Mesendoderm (in vitro differentiated cells): ENCODE measurements around the gene FNBP1.
"Not testable (repeated sequence)": the region's sequence is repeated elsewhere in the genome, so short reads cannot be mapped to it uniquely, and the experiment has no call there.

ENCODE experiments used
- DNase-seq: peaks from one replicate; pipeline ENCODE4 v3.0.0; 2013
- H2AK5ac ChIP-seq: 2 replicates; pipeline ENCODE4 v1.6.1; 2013; ENCODE audit warnings: low read length, inconsistent platforms
- H2BK120ac ChIP-seq: 2 replicates; pipeline ENCODE4 v1.6.1; 2013; ENCODE audit warnings: low read depth, mild to moderate bottlenecking, low read length, moderate library complexity, mixed read lengths
- H2BK15ac ChIP-seq: replicated peaks from 2 replicates; pipeline ENCODE4 v1.6.1; 2013; ENCODE audit warnings: low read depth, mild to moderate bottlenecking, moderate library complexity
- H2BK5ac ChIP-seq: 2 replicates; pipeline ENCODE4 v1.6.1; 2013; ENCODE audit warnings: low read length, inconsistent platforms
- H3K18ac ChIP-seq: 2 replicates; pipeline ENCODE4 v1.6.1; 2013; ENCODE audit warnings: mild to moderate bottlenecking, low read length, mixed read lengths
- H3K23ac ChIP-seq: one replicate; pipeline ENCODE4 v1.6.1; 2013; ENCODE audit warnings: low read length
- H3K27ac ChIP-seq: 2 replicates; pipeline ENCODE4 v1.5.1; 2013; ENCODE audit warnings: low read depth, mild to moderate bottlenecking, inconsistent platforms, low read length, moderate library complexity
- H3K27me3 ChIP-seq: 2 replicates; pipeline ENCODE4 v1.6.1; 2013; ENCODE audit warnings: low read length, control low read depth, mild to moderate bottlenecking, inconsistent platforms; ENCODE audit not compliant: insufficient read depth, poor library complexity
- H3K36me3 ChIP-seq: 2 replicates; pipeline ENCODE4 v1.6.1; 2013; ENCODE audit warnings: low read length, inconsistent platforms; ENCODE audit not compliant: control insufficient read depth, insufficient read depth
- H3K4ac ChIP-seq: one replicate; pipeline ENCODE4 v1.6.1; 2013; ENCODE audit warnings: low read depth, mild to moderate bottlenecking, low read length, moderate library complexity
- H3K4me1 ChIP-seq: 2 replicates; pipeline ENCODE4 v1.6.1; 2013; ENCODE audit warnings: low read depth, low read length, inconsistent platforms; ENCODE audit not compliant: control insufficient read depth
- H3K4me2 ChIP-seq: 2 replicates; pipeline ENCODE4 v1.6.1; 2013; ENCODE audit warnings: low read length
- H3K4me3 ChIP-seq: 2 replicates; pipeline ENCODE4 v1.5.1; 2013; ENCODE audit warnings: mild to moderate bottlenecking, low read length
- H3K56ac ChIP-seq: one replicate; pipeline ENCODE4 v1.6.1; 2013; ENCODE audit warnings: low read length
- H3K79me1 ChIP-seq: 2 replicates; pipeline ENCODE4 v1.6.1; 2013; ENCODE audit warnings: low read length, inconsistent platforms
- H3K79me2 ChIP-seq: 2 replicates; pipeline ENCODE4 v1.6.1; 2013; ENCODE audit warnings: mild to moderate bottlenecking, low read length; ENCODE audit not compliant: control insufficient read depth, insufficient read depth
- H3K9ac ChIP-seq: 2 replicates; pipeline ENCODE4 v1.6.1; 2013; ENCODE audit warnings: low read length, inconsistent platforms
- H4K5ac ChIP-seq: one replicate; pipeline ENCODE4 v1.6.1; 2013; ENCODE audit warnings: low read length
- H4K8ac ChIP-seq: one replicate; pipeline ENCODE4 v1.6.1; 2013; ENCODE audit warnings: low read depth, mild to moderate bottlenecking, control low read depth, low read length, moderate library complexity
- WGBS: extraction: QIAGEN DNeasy Blood & Tissue Kit; methylation state at CpG from one replicate; pipeline ENCODE4 v1.1.7; 2013; ENCODE audit warnings: low lambda C conversion rate, missing lambda C conversion rate; ENCODE audit not compliant: insufficient coverage; ENCODE audit errors: extremely low coverage; 5-methylcytosine and 5-hydroxymethylcytosine counted together

FNBP1 gene

DNA sequence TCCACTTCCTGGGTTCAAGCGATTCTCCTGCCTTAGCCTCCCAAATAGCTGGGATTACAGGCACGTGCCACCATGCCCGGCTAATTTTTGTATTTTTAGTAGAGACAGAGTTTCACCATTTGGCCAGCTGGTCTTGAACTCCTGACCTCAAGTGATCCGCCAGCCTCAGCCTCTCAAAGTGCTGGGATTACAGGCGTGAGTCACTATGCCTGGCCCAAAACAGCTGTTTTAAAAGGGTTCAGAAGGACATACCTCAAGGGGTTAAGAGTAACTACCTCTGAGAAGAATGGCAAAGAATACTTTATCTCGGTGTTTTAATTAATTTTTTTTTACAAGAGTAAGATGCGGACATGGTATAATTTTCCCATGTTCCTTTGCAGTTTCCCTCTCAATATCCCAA is 94.4 kb downstream of the FNBP1 start:
- H3K79me2 ChIP-seq, H4K8ac ChIP-seq, H3K27ac ChIP-seq, H2BK15ac ChIP-seq, H3K18ac ChIP-seq, H2BK5ac ChIP-seq, H2AK5ac ChIP-seq, H3K9ac ChIP-seq, H3K27me3 ChIP-seq, H3K36me3 ChIP-seq, H3K79me1 ChIP-seq, H3K4me2 ChIP-seq, H3K4ac ChIP-seq, H3K56ac ChIP-seq, DNase-seq, H3K23ac ChIP-seq, H3K4me3 ChIP-seq, H2BK120ac ChIP-seq, H4K5ac ChIP-seq, H3K4me1 ChIP-seq: not testable (repeated sequence)
- no CpG with 5 or more reads among the region's 7 CpGs for WGBS

DNA sequence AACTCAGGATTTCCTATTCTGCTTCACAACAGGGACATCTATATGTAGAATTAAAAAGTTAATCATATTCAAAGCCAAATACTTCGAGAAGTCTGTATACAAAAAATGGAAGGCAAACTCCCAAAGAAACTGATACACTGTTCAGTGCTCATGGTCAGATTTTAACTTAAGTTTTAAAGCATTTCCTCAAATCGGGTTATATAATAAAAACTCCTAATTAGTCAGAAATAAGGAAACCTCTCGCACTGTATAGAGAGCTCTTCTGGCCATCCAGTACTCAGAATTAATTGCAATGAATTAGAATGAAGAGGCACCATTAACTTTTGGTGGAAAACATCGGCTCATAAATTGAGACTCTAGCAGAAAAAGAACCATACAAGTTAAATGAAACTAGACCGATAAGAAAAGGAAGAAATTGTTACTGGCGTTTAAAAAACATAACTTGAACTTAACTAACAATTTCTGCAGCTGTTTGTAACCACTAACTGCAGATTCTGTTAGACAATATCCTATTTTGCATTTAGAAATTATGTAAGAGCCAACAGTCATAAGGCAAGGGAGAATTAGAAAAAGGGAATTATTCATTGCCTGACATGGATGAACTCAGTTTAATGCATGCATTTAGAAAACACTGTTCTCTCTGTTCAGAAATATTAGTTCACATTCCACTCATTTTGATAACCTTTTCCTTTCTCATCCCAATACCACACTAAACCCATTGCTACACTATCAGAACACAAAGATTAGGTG is 96.6 kb downstream of the FNBP1 start:
- Histone ChIP-seq H2AK5ac (no peak overlapping the region), H3K4me3 (no peak overlapping the region), H3K79me2 (no peaks in the 10 kb centered on the region), H2BK120ac (no peak overlapping the region), H4K8ac (no peak overlapping the region), H3K79me1 (no peaks in the 10 kb centered on the region), H3K27ac (no peak overlapping the region), H3K56ac (no peak overlapping the region), H3K27me3 (no peaks in the 10 kb centered on the region), H3K9ac (no peak overlapping the region), H3K4me1 (no peaks in the 10 kb centered on the region), H2BK5ac (no peak overlapping the region), H3K23ac (no peak overlapping the region), H2BK15ac (no peak overlapping the region), H3K18ac (no peak overlapping the region), H3K36me3 (no peaks in the 10 kb centered on the region), H3K4ac (no peak overlapping the region), H3K4me2 (no peak overlapping the region), H4K5ac (no peak overlapping the region)
- no peak for DNase-seq
- WGBS: no CpG with 5 or more reads among the region's 6 CpGs

DNA sequence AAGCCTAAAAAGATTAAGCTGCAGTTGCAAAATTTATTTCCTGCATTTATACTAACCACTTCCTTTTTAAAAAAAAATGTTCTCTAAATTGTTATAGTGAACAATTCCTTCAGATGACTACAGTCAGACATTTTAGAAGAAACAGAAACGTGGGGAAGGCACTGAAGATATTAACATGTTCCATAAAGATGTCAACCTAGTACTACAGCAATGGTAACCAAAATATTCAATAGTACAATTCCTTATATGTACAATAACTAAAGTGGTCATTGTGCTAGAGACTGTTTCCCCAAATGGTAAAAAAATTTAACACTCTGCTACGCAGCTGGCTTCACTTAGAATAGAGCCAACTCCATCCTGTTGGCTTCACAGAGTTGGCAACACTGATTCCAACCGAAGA is 97.7 kb downstream of the FNBP1 start:
- WGBS: no CpG with 5 or more reads among the region's 3 CpGs
- no peak overlapping the region for H3K23ac ChIP-seq
- no peak overlapping the region for H2BK5ac ChIP-seq
- no peaks in the 10 kb centered on the region for H3K27me3 ChIP-seq
- no peak overlapping the region for H3K4me3 ChIP-seq
- H3K56ac ChIP-seq: no peak overlapping the region
- no peak overlapping the region for H3K18ac ChIP-seq
- no peak overlapping the region for H3K9ac ChIP-seq
- no peaks in the 10 kb centered on the region for H3K4me1 ChIP-seq
- no peak overlapping the region for H3K4ac ChIP-seq
- no peaks in the 10 kb centered on the region for H3K79me1 ChIP-seq
- no peaks in the 10 kb centered on the region for H3K79me2 ChIP-seq
- H2BK15ac ChIP-seq: no peak overlapping the region
- H2BK120ac ChIP-seq: no peak overlapping the region
- no peak overlapping the region for H4K5ac ChIP-seq
- H3K27ac ChIP-seq: no peak overlapping the region
- DNase-seq: no peak
- H3K4me2 ChIP-seq: no peak overlapping the region
- no peak overlapping the region for H4K8ac ChIP-seq
- no peaks in the 10 kb centered on the region for H3K36me3 ChIP-seq
- no peak overlapping the region for H2AK5ac ChIP-seq

DNA sequence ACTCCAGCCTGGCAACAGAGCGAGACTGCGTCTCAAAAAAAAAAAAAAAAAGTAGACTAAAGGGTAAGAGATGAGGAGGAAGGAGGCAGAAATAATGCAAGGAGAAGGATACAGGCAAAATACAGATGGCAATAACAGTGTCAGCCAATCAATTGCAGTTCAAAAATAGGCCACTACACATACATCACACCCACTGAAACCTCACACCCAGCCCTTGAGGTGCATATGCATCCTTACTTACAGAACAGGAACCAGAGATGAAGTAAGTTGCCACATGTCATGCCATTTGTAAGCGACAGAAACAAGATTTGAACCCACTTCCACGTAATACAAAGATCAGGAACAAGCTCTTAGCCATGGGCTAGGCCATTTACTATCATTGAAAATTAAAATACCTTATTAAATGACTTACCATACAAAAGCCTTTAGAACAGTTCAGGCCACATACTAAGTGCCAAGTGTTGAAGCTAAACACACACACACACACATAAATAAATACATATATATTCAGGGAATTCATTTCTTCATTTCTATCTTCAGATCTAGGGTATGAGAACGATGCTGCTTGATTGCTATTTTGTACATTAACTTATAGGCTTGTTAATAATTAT is 98.4 kb downstream of the FNBP1 start:
- H3K27ac ChIP-seq: no peak overlapping the region
- no peaks in the 10 kb centered on the region for H3K4me1 ChIP-seq
- no peak overlapping the region for H2BK5ac ChIP-seq
- H3K79me2 ChIP-seq: no peaks in the 10 kb centered on the region
- H3K4ac ChIP-seq: no peak overlapping the region
- no peak overlapping the region for H2AK5ac ChIP-seq
- no peak overlapping the region for H4K8ac ChIP-seq
- WGBS: no CpG with 5 or more reads among the region's 5 CpGs
- no peak for DNase-seq
- no peak overlapping the region for H3K4me2 ChIP-seq
- H3K56ac ChIP-seq: no peak overlapping the region
- no peaks in the 10 kb centered on the region for H3K36me3 ChIP-seq
- H3K23ac ChIP-seq: no peak overlapping the region
- H2BK120ac ChIP-seq: no peak overlapping the region
- H3K79me1 ChIP-seq: no peaks in the 10 kb centered on the region
- no peaks in the 10 kb centered on the region for H3K27me3 ChIP-seq
- H3K18ac ChIP-seq: no peak overlapping the region
- no peak overlapping the region for H4K5ac ChIP-seq
- no peak overlapping the region for H3K4me3 ChIP-seq
- H3K9ac ChIP-seq: no peak overlapping the region
- no peak overlapping the region for H2BK15ac ChIP-seq

DNA sequence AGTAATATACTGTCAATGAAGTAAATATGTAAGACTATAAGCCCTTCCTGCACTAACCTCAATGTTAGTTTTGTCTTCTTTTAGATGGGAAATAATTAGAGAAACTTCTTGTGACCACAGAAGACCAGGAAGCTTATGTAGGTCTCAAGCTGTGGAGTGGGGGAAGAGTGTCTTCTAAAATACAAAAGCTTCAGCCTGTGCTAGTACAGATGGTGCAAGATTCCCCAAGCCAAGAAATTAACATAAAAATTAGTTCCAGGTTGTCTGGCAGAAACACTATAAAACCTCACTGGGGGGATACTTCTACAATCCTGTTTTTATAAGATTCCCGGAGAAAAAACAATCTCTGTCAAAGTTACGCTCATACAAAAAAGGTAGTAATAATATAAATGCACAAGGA is 103.6 kb downstream of the FNBP1 start:
- H2BK5ac ChIP-seq: no peak overlapping the region
- H3K18ac ChIP-seq: no peak overlapping the region
- no peaks in the 10 kb centered on the region for H3K79me2 ChIP-seq
- H3K4me2 ChIP-seq: no peak overlapping the region
- H3K4me3 ChIP-seq: no peak overlapping the region
- no peak overlapping the region for H3K27ac ChIP-seq
- no peak overlapping the region for H4K5ac ChIP-seq
- no peak overlapping the region for H2AK5ac ChIP-seq
- H3K23ac ChIP-seq: no peak overlapping the region
- no peak for DNase-seq
- no peak overlapping the region for H3K9ac ChIP-seq
- WGBS: no CpG with 5 or more reads among the region's 2 CpGs
- H2BK15ac ChIP-seq: no peak overlapping the region
- H3K27me3 ChIP-seq: no peaks in the 10 kb centered on the region
- no peaks in the 10 kb centered on the region for H3K79me1 ChIP-seq
- no peaks in the 10 kb centered on the region for H3K36me3 ChIP-seq
- no peak overlapping the region for H3K4ac ChIP-seq
- no peak overlapping the region for H3K56ac ChIP-seq
- no peak overlapping the region for H4K8ac ChIP-seq
- H2BK120ac ChIP-seq: no peak overlapping the region
- H3K4me1 ChIP-seq: no peaks in the 10 kb centered on the region
